Measurements from ENCODE around the gene EFNA1. TPM values are rescaled to one million over a fixed set of nuclear protein-coding genes. Genes with fewer than 3 reads are reported as not detected.
A peak's percentile ranks its signal among the peaks of the same experiment; 100 is the strongest.

The EFNA1 gene
- total and polyA plus RNA-seq, 2 donors (not counting 3 experiments of a cell fraction or from before 2014, with no cell fraction given) = 107 to 289 TPM

- no peaks in the 10 kb centered on the region for H3K9me3 ChIP-seq (replicated peaks; ENCODE audit: control insufficient read depth, insufficient read depth, low read length)
- ChIA-PET POLR2A (no interaction called here), CTCF (interaction anchor here (1.7 to 13.7 kb wide), 2 partner anchors 30 to 75 kb away, joined by 4 to 673 read pairs; partner anchors contain the start of gene KRTCAP2)
- H3K4me1 ChIP-seq (ENCODE audit: control insufficient read depth, extremely low read depth, insufficient read depth, low read length) = no peaks in the 10 kb centered on the region
- no peaks in the 10 kb centered on the region for H3K79me2 ChIP-seq (ENCODE audit: control insufficient read depth, insufficient read depth, low read length)
- no peak overlapping the region for H3K4me2 ChIP-seq (ENCODE audit: insufficient read depth, low read length)
- no peaks in the 10 kb centered on the region for H3K9me1 ChIP-seq (replicated peaks; ENCODE audit: control insufficient read depth, extremely low read depth, insufficient read depth, low read length)
- H4K20me1 ChIP-seq (replicated peaks; ENCODE audit: control insufficient read depth, extremely low read depth, insufficient read depth, low read length) = no peaks in the 10 kb centered on the region
- no peak overlapping the region for H3K9ac ChIP-seq (replicated peaks; ENCODE audit: extremely low read depth, insufficient read depth, low read length)
- no peak overlapping the region for H2AFZ ChIP-seq (ENCODE audit: low read depth, low read length)
- H3K4me3 ChIP-seq (replicated peaks in 1 of 3; ENCODE audit: insufficient read depth in 1 of 3, low read depth in 1 of 3, low read length in 3 of 3) = no peak overlapping the region
- DNase-seq (ENCODE audit: low read depth, low spot score) (peak; percentile 74), FAIRE-seq (peak; percentile 55)
- intact Hi-C loops (cut with micrococcal nuclease) (loop anchor here (1.0 kb wide), 2 partner anchors 30 to 41 kb away; partner anchors contain the start of gene SLC50A1), dilution Hi-C loops (cut with MboI; ENCODE audit: extremely low pct_ligation_motif_present, low sequenced_read_pairs) (no loop called here)
- H3K27me3 ChIP-seq (ENCODE audit: control insufficient read depth in 2 of 2, insufficient read depth in 2 of 2, low read length in 2 of 2) = peaks cover 8 to 19% of the 10 kb centered on the region in 2 experiments
- TF ChIP-seq, protein P1, sequence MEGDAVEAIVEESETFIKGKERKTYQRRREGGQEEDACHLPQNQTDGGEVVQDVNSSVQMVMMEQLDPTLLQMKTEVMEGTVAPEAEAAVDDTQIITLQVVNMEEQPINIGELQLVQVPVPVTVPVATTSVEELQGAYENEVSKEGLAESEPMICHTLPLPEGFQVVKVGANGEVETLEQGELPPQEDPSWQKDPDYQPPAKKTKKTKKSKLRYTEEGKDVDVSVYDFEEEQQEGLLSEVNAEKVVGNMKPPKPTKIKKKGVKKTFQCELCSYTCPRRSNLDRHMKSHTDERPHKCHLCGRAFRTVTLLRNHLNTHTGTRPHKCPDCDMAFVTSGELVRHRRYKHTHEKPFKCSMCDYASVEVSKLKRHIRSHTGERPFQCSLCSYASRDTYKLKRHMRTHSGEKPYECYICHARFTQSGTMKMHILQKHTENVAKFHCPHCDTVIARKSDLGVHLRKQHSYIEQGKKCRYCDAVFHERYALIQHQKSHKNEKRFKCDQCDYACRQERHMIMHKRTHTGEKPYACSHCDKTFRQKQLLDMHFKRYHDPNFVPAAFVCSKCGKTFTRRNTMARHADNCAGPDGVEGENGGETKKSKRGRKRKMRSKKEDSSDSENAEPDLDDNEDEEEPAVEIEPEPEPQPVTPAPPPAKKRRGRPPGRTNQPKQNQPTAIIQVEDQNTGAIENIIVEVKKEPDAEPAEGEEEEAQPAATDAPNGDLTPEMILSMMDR (IDR thresholded peaks at IDR 0.05; ENCODE audit: extremely low read depth in 1 of 2, insufficient read depth in 1 of 2, low read depth in 1 of 2, low read length in 2 of 2) = peak; percentile 31 to 46
- no peak for TF ChIP-seq EZH2 (IDR thresholded peaks at IDR 0.05; ENCODE audit: borderline replicate concordance, low read depth, low read length, severe bottlenecking)
- no peak overlapping the region for H3K27ac ChIP-seq (ENCODE audit: insufficient read depth, low read depth, low read length)
- no peaks in the 10 kb centered on the region for H3K36me3 ChIP-seq (ENCODE audit: control insufficient read depth in 2 of 2, extremely low read depth in 1 of 2, insufficient read depth in 2 of 2, low read length in 2 of 2)
- BruUV-seq (replicated peaks) = no TSS peak
Measured at GRCh38 chr1:155093911-155094621, 33.6 kb upstream of the EFNA1 start.

GRCh38 chr1:155094622-155094948 lies 33.1 kb upstream of the EFNA1 start:
- Histone ChIP-seq H3K27me3 (ENCODE audit: control insufficient read depth in 2 of 2, insufficient read depth in 2 of 2, low read length in 2 of 2) (peaks cover 8 to 19% of the 10 kb centered on the region in 2 experiments), H2AFZ (ENCODE audit: low read depth, low read length) (no peak overlapping the region), H3K9me3 (replicated peaks; ENCODE audit: control insufficient read depth, insufficient read depth, low read length) (no peaks in the 10 kb centered on the region), H4K20me1 (replicated peaks; ENCODE audit: control insufficient read depth, extremely low read depth, insufficient read depth, low read length) (no peaks in the 10 kb centered on the region), H3K9ac (replicated peaks; ENCODE audit: extremely low read depth, insufficient read depth, low read length) (no peak overlapping the region), H3K4me1 (ENCODE audit: control insufficient read depth, extremely low read depth, insufficient read depth, low read length) (no peaks in the 10 kb centered on the region), H3K4me2 (ENCODE audit: insufficient read depth, low read length) (no peak overlapping the region), H3K9me1 (replicated peaks; ENCODE audit: control insufficient read depth, extremely low read depth, insufficient read depth, low read length) (no peaks in the 10 kb centered on the region), H3K79me2 (ENCODE audit: control insufficient read depth, insufficient read depth, low read length) (no peaks in the 10 kb centered on the region), H3K27ac (ENCODE audit: insufficient read depth, low read depth, low read length) (no peak overlapping the region), H3K36me3 (ENCODE audit: control insufficient read depth in 2 of 2, extremely low read depth in 1 of 2, insufficient read depth in 2 of 2, low read length in 2 of 2) (no peaks in the 10 kb centered on the region), H3K4me3 (replicated peaks in 1 of 3; ENCODE audit: insufficient read depth in 1 of 3, low read depth in 1 of 3, low read length in 3 of 3) (no peak overlapping the region)
- ChIA-PET POLR2A (no interaction called here), CTCF (interaction anchor here (0.9 to 13.7 kb wide), 4 partner anchors 12 to 75 kb away, joined by 3 to 673 read pairs (median 4); partner anchors contain the start of gene KRTCAP2)
- DNase-seq (ENCODE audit: low read depth, low spot score) (no peak), FAIRE-seq (no peak)
- no TSS peak for BruUV-seq (replicated peaks)
- TF ChIP-seq JUN (IDR thresholded peaks at IDR 0.05; ENCODE audit: borderline replicate concordance, insufficient read depth, insufficient read length, low read depth) (no peak), EZH2 (IDR thresholded peaks at IDR 0.05; ENCODE audit: borderline replicate concordance, low read depth, low read length, severe bottlenecking) (peak; percentile 23), POLR2A (IDR thresholded peaks at IDR 0.05; ENCODE audit: low read depth, low read length) (no peak), GATA2 (IDR thresholded peaks at IDR 0.05; ENCODE audit: insufficient read depth, insufficient read length, low read depth, low read length) (no peak), MYC (IDR thresholded peaks at IDR 0.05; ENCODE audit: low read depth, low read length) (no peak), POLR2AphosphoS5 (IDR thresholded peaks at IDR 0.05; ENCODE audit: insufficient read depth, low read depth, low read length) (no peak), FOS (IDR thresholded peaks at IDR 0.05; ENCODE audit: borderline replicate concordance, insufficient read depth, low read length) (no peak)
- TF ChIP-seq, protein P2, sequence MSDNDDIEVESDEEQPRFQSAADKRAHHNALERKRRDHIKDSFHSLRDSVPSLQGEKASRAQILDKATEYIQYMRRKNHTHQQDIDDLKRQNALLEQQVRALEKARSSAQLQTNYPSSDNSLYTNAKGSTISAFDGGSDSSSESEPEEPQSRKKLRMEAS (IDR thresholded peaks at IDR 0.05; ENCODE audit: insufficient read depth, insufficient read length) = no peak
- dilution Hi-C loops (cut with MboI; ENCODE audit: extremely low pct_ligation_motif_present, low sequenced_read_pairs) = no loop called here
- intact Hi-C loops (cut with micrococcal nuclease) = loop anchor here (1.0 kb wide), 2 partner anchors 30 to 41 kb away; partner anchors contain the start of gene SLC50A1
